Activated CD4-positive, alpha-beta memory T cell treated with anti-CD3 and anti-CD28 coated beads for 36 hours (primary cell): ENCODE measurements around the gene ING5. TPM values are rescaled to one million over a fixed set of nuclear protein-coding genes. Genes with fewer than 3 reads are reported as not detected.
"Not testable (repeated sequence)": the region's sequence is repeated elsewhere in the genome, so short reads cannot be mapped to it uniquely, and the experiment has no call there.

ENCODE experiments used
- CTCF ChIA-PET: fragments of 350-600 bp; sonication (Branson Sonifier 250); formaldehyde crosslinking; loops from one replicate; lab custom pipeline; 2021; ENCODE audit warnings: antibody characterized with exemption, inconsistent platforms; lab: Charles Lee
- POLR2A ChIA-PET: fragments of 350-600 bp; sonication (Branson Sonifier 250); formaldehyde crosslinking; loops from one replicate; lab custom pipeline; 2021; ENCODE audit warnings: antibody characterized with exemption; lab: Charles Lee
- DNase-seq: peaks from one replicate; pipeline ENCODE4 v3.0.0-alpha.2; 2020
- H3K27ac Mint-ChIP-seq: one replicate; pipeline ENCODE4 v1.8.0; 2021; ENCODE audit warnings: mixed read lengths
- H3K27me3 Mint-ChIP-seq: one replicate; pipeline ENCODE4 v1.8.0; 2021; ENCODE audit warnings: mixed read lengths
- H3K36me3 Mint-ChIP-seq: one replicate; pipeline ENCODE4 v1.8.0; 2021; ENCODE audit warnings: mixed read lengths
- H3K4me1 Mint-ChIP-seq: one replicate; pipeline ENCODE4 v1.8.0; 2021; ENCODE audit warnings: low read depth, mixed read lengths
- H3K4me3 Mint-ChIP-seq: one replicate; pipeline ENCODE4 v1.8.0; 2021; ENCODE audit warnings: mild to moderate bottlenecking, mixed read lengths
- H3K9me3 Mint-ChIP-seq: one replicate; pipeline ENCODE4 v1.8.0; 2021; ENCODE audit warnings: mixed read lengths
- intact Hi-C: fragments of 100-400 bp; cut with micrococcal nuclease; formaldehyde crosslinking; loops from one replicate; pipeline ENCODE4 v1.15.1; 2023
- total RNA-seq, 2 experiments: library from RNA; stranded (reverse); gene quantifications; one replicate each; pipeline ENCODE4 v1.2.3, GENCODE V29; 2021

ING5 gene
- total RNA-seq, 2 experiments from 2014 or later = 35.7 to 36.6 TPM

- H3K4me3 Mint-ChIP-seq = peak overlapping the region; percentile 61
- no peak for DNase-seq
- POLR2A ChIA-PET = interaction anchor here (1.0 to 1.9 kb wide), 7 partner anchors 29 to 152 kb away, joined by 3 to 11 read pairs (median 5); partner anchors contain the start of gene ING5
- intact Hi-C loops = loop anchor here (1.0 to 5.0 kb wide), 5 partner anchors 32 to 377 kb away; partner anchors contain the start of genes DTYMK, FARP2 and ING5
- H3K27me3 Mint-ChIP-seq = no peaks in the 10 kb centered on the region
- no peak overlapping the region for H3K27ac Mint-ChIP-seq
- H3K36me3 Mint-ChIP-seq = peaks cover 4% of the 10 kb centered on the region
- CTCF ChIA-PET = interaction anchor here (0.8 to 6.7 kb wide), 9 partner anchors 28 to 149 kb away, joined by 3 to 50 read pairs (median 5); partner anchors contain the start of genes DTYMK, ING5 and RTP5
- peaks cover 46% of the 10 kb centered on the region for H3K4me1 Mint-ChIP-seq
- H3K9me3 Mint-ChIP-seq = no peaks in the 10 kb centered on the region
These were observed 32.3 kb downstream of the ING5 start for GRCh38 chr2:241734208-241734466.

DNA sequence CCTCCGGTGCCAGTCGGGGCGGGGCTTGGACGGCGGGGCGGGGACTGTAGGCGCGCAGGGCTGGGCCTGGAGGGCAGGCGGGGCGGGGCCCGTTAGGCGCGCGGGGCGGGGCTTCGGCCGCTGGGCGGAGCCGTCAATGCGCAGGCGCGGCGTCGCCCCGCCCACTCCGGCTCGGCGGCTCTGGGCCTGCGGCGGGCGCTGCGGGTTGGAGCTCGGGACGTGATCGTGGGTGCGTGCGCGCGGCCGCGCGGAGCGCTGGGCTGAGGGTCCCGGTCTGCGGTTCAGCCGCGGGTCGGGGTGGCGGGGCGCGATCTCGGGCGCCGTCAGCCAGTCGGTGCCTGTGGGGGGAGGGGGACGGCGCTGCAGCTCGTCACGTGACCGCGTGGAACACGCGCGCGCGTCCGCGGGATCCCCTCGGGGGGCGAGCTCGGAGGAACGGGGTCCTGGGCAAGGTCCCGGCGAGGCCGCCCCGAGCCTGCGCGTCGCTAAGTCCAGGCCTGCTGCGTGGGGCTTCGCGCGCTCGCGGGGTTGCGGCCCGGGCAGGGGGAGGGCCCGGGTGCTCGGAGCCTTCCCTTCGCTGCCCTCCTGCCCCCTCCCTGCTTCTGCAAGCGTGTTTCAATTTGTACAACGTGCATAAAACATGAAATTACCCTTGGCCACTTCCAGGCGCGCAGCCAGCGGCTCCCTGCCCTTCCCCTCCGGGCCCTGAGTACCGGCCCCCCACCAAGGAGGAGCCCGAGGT, 32.8 kb downstream of the ING5 start, which contains the start of gene D2HGDH:
Gene D2HGDH, plus strand, starts transcription at position 164 of the 742 bp plus-strand sequence. CDS start 595 bp downstream, outside the sequence.
- H3K27ac Mint-ChIP-seq = peak within 1 kb of the TSS; percentile 70

GRCh38 chr2:241736111-241736510, 34.3 kb downstream of the ING5 start:
- intact Hi-C loops = no loop called here
- Mint-ChIP-seq H3K4me1 (peaks cover 47% of the 10 kb centered on the region), H3K4me3 (peak overlapping the region; percentile 81), H3K36me3 (peaks cover 4% of the 10 kb centered on the region), H3K27me3 (no peaks in the 10 kb centered on the region), H3K27ac (no peak overlapping the region), H3K9me3 (no peaks in the 10 kb centered on the region)
- ChIA-PET POLR2A (no interaction called here), CTCF (interaction anchor here (2.8 kb wide), 1 partner anchor 143 kb away, joined by 9 read pairs; no protein-coding TSS in a partner anchor)
- no peak for DNase-seq

More for the DNA sequence above, 32.8 kb downstream of the ING5 start, which contains the start of gene D2HGDH:
- ChIA-PET CTCF (interaction anchor here (1.2 to 6.7 kb wide), 8 partner anchors 27 to 144 kb away, joined by 3 to 50 read pairs (median 8); partner anchors contain the start of genes ING5 and RTP5), POLR2A (interaction anchor here (1.0 to 1.9 kb wide), 8 partner anchors 29 to 151 kb away, joined by 3 to 11 read pairs (median 4); partner anchors contain the start of genes ATG4B and ING5)
- DNase-seq = peak; percentile 95
- peaks cover 49% of the 10 kb centered on the region for H3K4me1 Mint-ChIP-seq
- peak within 1 kb of the TSS; percentile 81 for H3K4me3 Mint-ChIP-seq
- intact Hi-C loops = loop anchor here (1.0 to 5.0 kb wide), 5 partner anchors 32 to 377 kb away; partner anchors contain the start of genes DTYMK, FARP2 and ING5
- H3K27me3 Mint-ChIP-seq = no peaks in the 10 kb centered on the region
- H3K36me3 Mint-ChIP-seq = peaks cover 4% of the 10 kb centered on the region
- H3K9me3 Mint-ChIP-seq = no peaks in the 10 kb centered on the region

DNA sequence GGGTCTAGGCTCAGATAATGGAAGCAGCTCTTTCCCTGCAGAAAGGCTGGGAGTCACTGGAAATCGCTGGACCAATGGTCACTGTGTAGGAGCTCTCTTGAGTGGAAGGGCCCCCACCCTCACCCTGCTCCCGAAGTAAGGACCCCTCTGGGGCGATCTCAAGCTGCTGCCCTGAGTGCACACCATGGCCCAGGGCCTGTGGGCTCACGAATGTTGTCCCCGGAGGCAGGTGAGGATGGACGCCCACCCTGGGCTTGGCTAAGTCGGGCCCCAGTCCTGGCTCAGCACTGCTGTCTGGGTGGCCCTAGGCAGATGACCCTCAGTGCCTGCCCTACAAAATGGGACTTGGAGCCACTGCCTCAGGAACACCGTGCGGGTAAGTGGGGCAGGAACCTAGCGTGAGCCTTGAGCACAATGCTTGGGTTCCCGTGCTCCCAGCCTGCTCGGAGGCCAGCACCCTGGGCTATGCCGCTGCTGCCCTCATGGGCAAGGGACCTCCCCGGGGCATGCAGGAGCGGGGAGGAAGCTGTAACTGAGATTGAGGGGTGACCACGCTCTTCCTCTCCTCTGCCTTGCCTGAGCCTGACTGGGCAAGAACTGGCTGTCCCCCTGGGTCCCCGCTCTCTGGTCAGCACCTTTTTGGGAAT, 36.3 kb downstream of the ING5 start:
- no peaks in the 10 kb centered on the region for H3K9me3 Mint-ChIP-seq
- intact Hi-C loops = no loop called here
- H3K4me1 Mint-ChIP-seq = peaks cover 44% of the 10 kb centered on the region
- no peak for DNase-seq
- no peak overlapping the region for H3K27ac Mint-ChIP-seq
- ChIA-PET CTCF (interaction anchor here (0.5 to 3.2 kb wide), 2 partner anchors 47 to 140 kb away, joined by 3 to 13 read pairs; no protein-coding TSS in a partner anchor), POLR2A (no interaction called here)
- no peak overlapping the region for H3K4me3 Mint-ChIP-seq
- no peaks in the 10 kb centered on the region for H3K27me3 Mint-ChIP-seq
- H3K36me3 Mint-ChIP-seq = peaks cover 4% of the 10 kb centered on the region

- no peaks in the 10 kb centered on the region for H3K9me3 Mint-ChIP-seq
- ChIA-PET CTCF (interaction anchor here (2.6 to 3.2 kb wide), 2 partner anchors 23 to 139 kb away, joined by 10 to 13 read pairs; no protein-coding TSS in a partner anchor), POLR2A (interaction anchor here (0.6 to 2.4 kb wide), 4 partner anchors 24 to 105 kb away, joined by 3 to 13 read pairs (median 3); no protein-coding TSS in a partner anchor)
- intact Hi-C loops = no loop called here
- DNase-seq = no peak
- H3K4me3 Mint-ChIP-seq = no peak overlapping the region
- H3K36me3 Mint-ChIP-seq = peaks cover 7% of the 10 kb centered on the region
- no peaks in the 10 kb centered on the region for H3K27me3 Mint-ChIP-seq
- H3K27ac Mint-ChIP-seq = no peak overlapping the region
- peaks cover 40% of the 10 kb centered on the region for H3K4me1 Mint-ChIP-seq
These were observed 37.3 kb downstream of the ING5 start for GRCh38 chr2:241739177-241739576.

- Mint-ChIP-seq H3K27ac (peak overlapping the region; percentile 73), H3K4me3 (peak overlapping the region; percentile 16), H3K36me3 (peaks cover 9% of the 10 kb centered on the region), H3K27me3 (no peaks in the 10 kb centered on the region), H3K4me1 (peaks cover 40% of the 10 kb centered on the region), H3K9me3 (no peaks in the 10 kb centered on the region)
- peak; percentile 82 for DNase-seq
- ChIA-PET POLR2A (interaction anchor here (0.6 to 2.4 kb wide), 6 partner anchors 23 to 121 kb away, joined by 3 to 13 read pairs (median 3); no protein-coding TSS in a partner anchor), CTCF (interaction anchor here (0.6 to 3.2 kb wide), 4 partner anchors 23 to 139 kb away, joined by 3 to 13 read pairs (median 8); partner anchors contain the start of gene ING5)
- intact Hi-C loops = loop anchor here (2.0 kb wide), 1 partner anchor 23 kb away; no protein-coding TSS in a partner anchor
These were observed 37.8 kb downstream of the ING5 start for GRCh38 chr2:241739651-241740050.

- ChIA-PET CTCF (interaction anchor here (0.8 to 3.2 kb wide), 4 partner anchors 12 to 138 kb away, joined by 3 to 13 read pairs (median 8); partner anchors contain the start of gene ING5), POLR2A (interaction anchor here (0.6 to 2.4 kb wide), 3 partner anchors 22 to 103 kb away, joined by 4 to 13 read pairs (median 4); no protein-coding TSS in a partner anchor)
- H3K4me3 Mint-ChIP-seq = no peak overlapping the region
- peak; percentile 72 for DNase-seq
- H3K27ac Mint-ChIP-seq = peak overlapping the region; percentile 56
- no peaks in the 10 kb centered on the region for H3K9me3 Mint-ChIP-seq
- H3K36me3 Mint-ChIP-seq = peaks cover 19% of the 10 kb centered on the region
- intact Hi-C loops = loop anchor here (2.0 kb wide), 1 partner anchor 22 kb away; no protein-coding TSS in a partner anchor
- H3K4me1 Mint-ChIP-seq = peaks cover 36% of the 10 kb centered on the region
- H3K27me3 Mint-ChIP-seq = no peaks in the 10 kb centered on the region
These were observed 39.2 kb downstream of the ING5 start for GRCh38 chr2:241741016-241741415.

DNA sequence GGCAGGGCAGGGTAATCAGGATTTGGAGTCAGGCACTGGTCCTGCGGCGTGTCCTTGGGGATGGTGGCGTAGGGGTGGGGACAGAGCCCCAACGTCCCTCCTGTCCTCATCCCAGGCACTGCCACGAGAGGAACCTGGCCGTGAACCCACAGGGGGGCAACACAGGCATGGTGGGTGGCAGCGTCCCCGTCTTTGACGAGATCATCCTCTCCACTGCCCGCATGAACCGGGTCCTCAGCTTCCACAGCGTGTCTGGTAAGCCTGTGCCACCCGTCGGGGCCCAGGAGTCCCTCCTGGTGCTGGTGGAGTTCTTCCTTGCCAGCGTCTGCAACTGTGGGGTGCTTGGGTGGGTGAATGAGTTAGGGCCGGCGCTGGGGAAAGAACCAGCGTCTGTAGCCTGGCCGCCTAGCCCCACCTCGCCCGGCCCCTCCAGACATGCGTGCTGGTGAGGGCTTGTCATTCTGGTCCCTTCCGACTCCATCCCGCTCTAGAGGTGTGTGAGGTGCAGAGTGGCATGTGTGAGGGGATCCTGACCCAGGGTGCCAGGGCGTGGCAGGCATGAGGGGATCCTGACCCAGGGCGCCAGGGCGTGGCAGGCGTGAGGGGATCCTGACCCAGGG, 40.6 kb downstream of the ING5 start:
- ChIA-PET CTCF (no interaction called here), POLR2A (interaction anchor here (0.6 kb wide), 1 partner anchor 35 kb away, joined by 3 read pairs; no protein-coding TSS in a partner anchor)
- Mint-ChIP-seq H3K27ac (no peak overlapping the region), H3K9me3 (no peaks in the 10 kb centered on the region), H3K36me3 (peaks cover 24% of the 10 kb centered on the region), H3K27me3 (no peaks in the 10 kb centered on the region), H3K4me3 (no peak overlapping the region), H3K4me1 (peaks cover 32% of the 10 kb centered on the region)
- intact Hi-C loops = no loop called here
- DNase-seq = no peak

GRCh38 chr2:241743008-241743407, 41.2 kb downstream of the ING5 start:
- DNase-seq, H3K27me3 Mint-ChIP-seq, CTCF ChIA-PET, H3K27ac Mint-ChIP-seq, H3K4me3 Mint-ChIP-seq, H3K9me3 Mint-ChIP-seq, intact Hi-C loops: not testable (repeated sequence)
- H3K4me1 Mint-ChIP-seq = peaks cover 32% of the 10 kb centered on the region
- POLR2A ChIA-PET = interaction anchor here (0.6 kb wide), 1 partner anchor 35 kb away, joined by 3 read pairs; no protein-coding TSS in a partner anchor
- H3K36me3 Mint-ChIP-seq = peaks cover 24% of the 10 kb centered on the region

DNA sequence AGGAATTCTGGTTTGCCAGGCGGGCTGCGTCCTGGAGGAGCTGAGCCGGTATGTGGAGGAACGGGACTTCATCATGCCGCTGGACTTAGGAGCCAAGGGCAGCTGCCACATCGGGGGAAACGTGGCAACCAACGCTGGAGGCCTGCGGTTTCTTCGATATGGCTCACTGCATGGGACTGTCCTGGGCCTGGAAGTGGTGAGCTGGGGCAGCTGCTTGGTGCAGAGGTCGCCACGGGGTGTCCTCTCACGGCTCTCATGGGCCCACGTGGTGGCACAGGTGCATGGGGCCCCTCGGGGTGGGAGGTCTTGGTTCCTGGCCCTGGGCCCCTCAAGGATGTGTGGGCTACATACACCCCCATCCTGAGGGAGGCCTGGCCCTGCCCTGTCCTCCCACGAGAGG, 41.8 kb downstream of the ING5 start:
- Mint-ChIP-seq H3K27ac (no peak overlapping the region), H3K27me3 (no peaks in the 10 kb centered on the region), H3K36me3 (peaks cover 22% of the 10 kb centered on the region), H3K4me1 (peaks cover 29% of the 10 kb centered on the region), H3K9me3 (no peaks in the 10 kb centered on the region), H3K4me3 (no peak overlapping the region)
- ChIA-PET CTCF (no interaction called here), POLR2A (no interaction called here)
- intact Hi-C loops = no loop called here
- DNase-seq = no peak
